H9 (cell line): ENCODE results near the gene CA9. TPM values are rescaled to one million over a fixed set of nuclear protein-coding genes. Genes with fewer than 3 reads are reported as not detected.

Experiments used
- DNase-seq: peaks from one replicate; pipeline ENCODE4 v3.0.0-alpha.2; 2017
- H2AFZ ChIP-seq: one replicate; pipeline ENCODE4 v1.6.1; 2013; ENCODE audit warnings: mild to moderate bottlenecking, low read length, control low read depth, moderate library complexity
- H2AK5ac ChIP-seq: 2 replicates; pipeline ENCODE4 v1.6.1; 2013; ENCODE audit warnings: low read length, control low read depth, mixed read lengths; ENCODE audit not compliant: insufficient read length
- H2BK120ac ChIP-seq: one replicate; pipeline ENCODE4 v1.6.1; 2013; ENCODE audit warnings: low read depth, mild to moderate bottlenecking, low read length, control low read depth, inconsistent platforms; ENCODE audit not compliant: poor library complexity, severe bottlenecking
- H2BK12ac ChIP-seq: 2 replicates; pipeline ENCODE4 v1.6.1; 2013; ENCODE audit warnings: low read length, control low read depth, mixed read lengths, low read depth; ENCODE audit not compliant: insufficient read length
- H2BK15ac ChIP-seq: 2 replicates; pipeline ENCODE4 v1.6.1; 2013; ENCODE audit warnings: low read depth, low read length, control low read depth
- H2BK20ac ChIP-seq: one replicate; pipeline ENCODE4 v1.6.1; 2013; ENCODE audit warnings: low read depth, mild to moderate bottlenecking, low read length, control low read depth, inconsistent platforms; ENCODE audit not compliant: poor library complexity, severe bottlenecking
- H2BK5ac ChIP-seq: 2 replicates; pipeline ENCODE4 v1.6.1; 2013; ENCODE audit warnings: low read length, control low read depth, mixed read lengths; ENCODE audit not compliant: insufficient read length
- H3K14ac ChIP-seq: 2 replicates; pipeline ENCODE4 v1.6.1; 2013; ENCODE audit warnings: low read length, control low read depth; ENCODE audit not compliant: insufficient read depth
- H3K18ac ChIP-seq: 2 replicates; pipeline ENCODE4 v1.6.1; 2013; ENCODE audit warnings: low read depth, mild to moderate bottlenecking, mixed read lengths, low read length, control low read depth; ENCODE audit not compliant: insufficient read length
- H3K23ac ChIP-seq: 2 replicates; pipeline ENCODE4 v1.6.1; 2013; ENCODE audit warnings: low read length, control low read depth, mixed read lengths, low read depth; ENCODE audit not compliant: insufficient read length
- H3K23me2 ChIP-seq: 2 replicates; pipeline ENCODE4 v1.6.1; 2013; ENCODE audit warnings: low read depth, mild to moderate bottlenecking, mixed read lengths, low read length, control low read depth; ENCODE audit not compliant: insufficient read length, poor library complexity, severe bottlenecking
- H3K27ac ChIP-seq: 2 replicates; pipeline ENCODE4 v1.5.1; 2013; ENCODE audit warnings: low read length, control low read depth, mixed read lengths, low read depth; ENCODE audit not compliant: insufficient read length
- H3K27me3 ChIP-seq: 2 replicates; pipeline ENCODE4 v1.6.1; 2013; ENCODE audit warnings: low read length, control low read depth, inconsistent platforms; ENCODE audit not compliant: insufficient read depth
- H3K4ac ChIP-seq: 2 replicates; pipeline ENCODE4 v1.6.1; 2013; ENCODE audit warnings: low read depth, mild to moderate bottlenecking, control low read depth, inconsistent platforms, low read length, moderate library complexity
- H3K4me1 ChIP-seq: 2 replicates; pipeline ENCODE4 v1.6.1; 2013; ENCODE audit warnings: low read length, control low read depth, inconsistent platforms; ENCODE audit not compliant: insufficient read depth
- H3K4me2 ChIP-seq: 2 replicates; pipeline ENCODE4 v1.6.1; 2013; ENCODE audit warnings: low read length, control low read depth, mixed read lengths; ENCODE audit not compliant: insufficient read length, insufficient read depth
- H3K56ac ChIP-seq: 2 replicates; pipeline ENCODE4 v1.6.1; 2013; ENCODE audit warnings: low read depth, mild to moderate bottlenecking, mixed read lengths, low read length, control low read depth; ENCODE audit not compliant: insufficient read length
- H3K79me1 ChIP-seq: 2 replicates; pipeline ENCODE4 v1.6.1; 2013; ENCODE audit warnings: low read depth, mild to moderate bottlenecking, moderate library complexity, low read length, control low read depth, inconsistent platforms; ENCODE audit not compliant: insufficient read depth, poor library complexity, severe bottlenecking
- H3K79me2 ChIP-seq: 2 replicates; pipeline ENCODE4 v1.6.1; 2013; ENCODE audit warnings: low read length, control low read depth, inconsistent platforms; ENCODE audit not compliant: insufficient read depth
- H3K9ac ChIP-seq: 2 replicates; pipeline ENCODE4 v1.6.1; 2013; ENCODE audit warnings: low read length, control low read depth, mixed read lengths; ENCODE audit not compliant: insufficient read length; ENCODE audit errors: extremely low read depth
- H3K9me3 ChIP-seq: one replicate; pipeline ENCODE4 v1.6.1; 2013; ENCODE audit warnings: low read depth, low read length, inconsistent platforms; ENCODE audit not compliant: control insufficient read depth
- H3T11ph ChIP-seq: one replicate; pipeline ENCODE4 v1.6.1; 2013; ENCODE audit warnings: mild to moderate bottlenecking, low read length, control low read depth, inconsistent platforms
- H4K20me1 ChIP-seq: one replicate; pipeline ENCODE4 v1.6.1; 2013; ENCODE audit not compliant: control insufficient read depth, insufficient read length, insufficient read depth
- H4K5ac ChIP-seq: 2 replicates; pipeline ENCODE4 v1.6.1; 2013; ENCODE audit warnings: low read depth, mild to moderate bottlenecking, mixed read lengths, low read length, control low read depth; ENCODE audit not compliant: insufficient read length
- H4K8ac ChIP-seq: replicated peaks from 2 replicates; pipeline ENCODE4 v1.6.1; 2013; ENCODE audit warnings: low read length, control low read depth, mixed read lengths, low read depth; ENCODE audit not compliant: insufficient read length
- H4K91ac ChIP-seq: 2 replicates; pipeline ENCODE4 v1.6.1; 2013; ENCODE audit warnings: low read depth, mild to moderate bottlenecking, moderate library complexity, mixed read lengths, low read length, control low read depth; ENCODE audit not compliant: insufficient read length
- H3K27ac Mint-ChIP-seq, 3 experiments: 2 replicates in 2 of 3; 3 replicates in 1 of 3; pipeline ENCODE4 v1.8.0; 2020 to 2021; ENCODE audit warnings: mixed read lengths in 3 of 3, mild to moderate bottlenecking in 1 of 3, moderate library complexity in 1 of 3
- H3K27me3 Mint-ChIP-seq: 2 replicates; pipeline ENCODE4 v1.8.0; 2021; ENCODE audit warnings: low read depth, mild to moderate bottlenecking, moderate library complexity, mixed read lengths
- H3K36me3 Mint-ChIP-seq, 3 experiments: 2 replicates in 2 of 3; 3 replicates in 1 of 3; pipeline ENCODE4 v1.8.0; 2020 to 2021; ENCODE audit warnings: low read depth in 3 of 3, mixed read lengths in 3 of 3; ENCODE audit not compliant: insufficient read depth in 1 of 3
- H3K4me1 Mint-ChIP-seq, 2 experiments: 2 replicates each; pipeline ENCODE4 v1.8.0; 2020; ENCODE audit warnings: mixed read lengths in 2 of 2
- H3K4me3 Mint-ChIP-seq, 2 experiments: 2 replicates in 1 of 2; 3 replicates in 1 of 2; pipeline ENCODE4 v1.8.0; 2020 to 2021; ENCODE audit warnings: mild to moderate bottlenecking in 2 of 2, mixed read lengths in 2 of 2, moderate library complexity in 1 of 2
- H3K9me3 Mint-ChIP-seq, 2 experiments: 2 replicates in 1 of 2; 3 replicates in 1 of 2; pipeline ENCODE4 v1.8.0; 2020; ENCODE audit warnings: mild to moderate bottlenecking in 2 of 2, mixed read lengths in 2 of 2, moderate library complexity in 1 of 2
- WGBS: extraction: QIAGEN DNeasy Blood & Tissue Kit; methylation state at CpG from one replicate; pipeline ENCODE4 v1.1.7; 2013; ENCODE audit warnings: missing lambda C conversion rate, low lambda C conversion rate, mixed read lengths; ENCODE audit not compliant: insufficient read length; ENCODE audit errors: extremely low coverage; 5-methylcytosine and 5-hydroxymethylcytosine counted together
- total RNA-seq: library from RNA; stranded (reverse); gene quantifications from 2 replicates; pipeline ENCODE4 v1.2.1, GENCODE V29; 2021
- TF ChIP-seq, protein P1 (sequence below): fragments of 200-600 bp; sonication (generic); conservative IDR thresholded peaks from 3 replicates; pipeline ENCODE4 v1.8.0; 2021; ENCODE audit warnings: antibody characterized with exemption, mild to moderate bottlenecking

Gene CA9
- total RNA-seq, 1 experiment from 2014 or later = 0.94 TPM

DNA sequence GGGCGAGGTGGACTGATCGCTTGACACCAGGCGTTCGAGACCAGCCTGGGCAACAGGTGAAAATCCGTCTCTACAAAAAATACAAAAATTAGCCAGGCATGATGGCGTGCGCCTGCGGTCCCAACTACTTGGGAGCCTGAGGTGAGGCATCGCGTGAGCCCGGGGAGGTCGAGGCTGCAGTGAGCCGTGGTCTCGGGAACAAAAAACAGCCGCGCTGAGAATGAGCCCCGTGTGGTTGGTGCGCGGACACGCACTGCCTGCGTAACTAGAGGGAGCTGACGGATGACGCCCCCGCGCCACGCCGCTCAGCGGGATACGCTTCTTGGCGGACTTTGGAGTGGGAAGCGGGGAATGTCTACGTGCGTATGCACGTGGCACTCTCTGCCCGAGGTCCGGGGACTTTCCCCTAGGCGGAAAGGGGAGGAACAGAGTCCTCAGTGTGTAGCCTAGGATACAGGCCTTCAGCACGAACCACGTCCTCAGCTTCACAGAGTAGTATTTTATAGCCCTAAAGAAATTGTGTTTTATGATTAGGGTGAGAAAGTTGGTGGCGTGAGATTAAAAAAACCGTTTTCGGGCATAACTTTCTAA is 16.1 kb upstream of the CA9 start, which contains the start of gene RMRP:
TSS of gene RMRP (minus strand) at position 474 of the 591 bp plus-strand sequence.
- H2BK15ac ChIP-seq = no peak within 1 kb of the TSS
- no peak within 1 kb of the TSS for H4K5ac ChIP-seq
- H3K4me1 ChIP-seq = peaks cover 3% of the 10 kb centered on the region; the same call in 1 of the 2 replicates
- H2AK5ac ChIP-seq = no peak within 1 kb of the TSS
- no peak within 1 kb of the TSS for H4K91ac ChIP-seq
- no peak within 1 kb of the TSS for H3K56ac ChIP-seq
- H2BK20ac ChIP-seq = no peak within 1 kb of the TSS
- no peaks in the 10 kb centered on the region for H4K20me1 ChIP-seq
- no peaks in the 10 kb centered on the region for H3K27me3 ChIP-seq
- no peak within 1 kb of the TSS for H2BK12ac ChIP-seq
- H3K4me1 Mint-ChIP-seq = peaks cover 20 to 21% of the 10 kb centered on the region in 2 experiments
- peak; percentile 98 for DNase-seq
- H2AFZ ChIP-seq = no peak within 1 kb of the TSS
- H3K23ac ChIP-seq = no peak within 1 kb of the TSS
- H4K8ac ChIP-seq = no peak within 1 kb of the TSS
- peak within 1 kb of the TSS; percentile 83 to 85 for H3K4me3 Mint-ChIP-seq
- peak within 1 kb of the TSS; percentile 76 for H3K4me2 ChIP-seq
- H3K27ac ChIP-seq = peak within 1 kb of the TSS; percentile 50
- peaks cover 18% of the 10 kb centered on the region for H3K27me3 Mint-ChIP-seq
- H3K79me1 ChIP-seq = no peaks in the 10 kb centered on the region
- H2BK120ac ChIP-seq = no peak within 1 kb of the TSS
- no peaks in the 10 kb centered on the region for H3K9me3 ChIP-seq
- H3K9me3 Mint-ChIP-seq = peaks cover 2 to 3% of the 10 kb centered on the region in 2 experiments; a peak in 3 of 5 replicates
- WGBS = no CpG with 5 or more reads among the region's 42 CpGs
- TF ChIP-seq, protein P1, sequence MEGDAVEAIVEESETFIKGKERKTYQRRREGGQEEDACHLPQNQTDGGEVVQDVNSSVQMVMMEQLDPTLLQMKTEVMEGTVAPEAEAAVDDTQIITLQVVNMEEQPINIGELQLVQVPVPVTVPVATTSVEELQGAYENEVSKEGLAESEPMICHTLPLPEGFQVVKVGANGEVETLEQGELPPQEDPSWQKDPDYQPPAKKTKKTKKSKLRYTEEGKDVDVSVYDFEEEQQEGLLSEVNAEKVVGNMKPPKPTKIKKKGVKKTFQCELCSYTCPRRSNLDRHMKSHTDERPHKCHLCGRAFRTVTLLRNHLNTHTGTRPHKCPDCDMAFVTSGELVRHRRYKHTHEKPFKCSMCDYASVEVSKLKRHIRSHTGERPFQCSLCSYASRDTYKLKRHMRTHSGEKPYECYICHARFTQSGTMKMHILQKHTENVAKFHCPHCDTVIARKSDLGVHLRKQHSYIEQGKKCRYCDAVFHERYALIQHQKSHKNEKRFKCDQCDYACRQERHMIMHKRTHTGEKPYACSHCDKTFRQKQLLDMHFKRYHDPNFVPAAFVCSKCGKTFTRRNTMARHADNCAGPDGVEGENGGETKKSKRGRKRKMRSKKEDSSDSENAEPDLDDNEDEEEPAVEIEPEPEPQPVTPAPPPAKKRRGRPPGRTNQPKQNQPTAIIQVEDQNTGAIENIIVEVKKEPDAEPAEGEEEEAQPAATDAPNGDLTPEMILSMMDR = peak; percentile 45; the same call in 2 of the 3 replicates
- H3K14ac ChIP-seq = peak within 1 kb of the TSS; percentile 77; the same call in 1 of the 2 replicates
- H3K79me2 ChIP-seq = no peaks in the 10 kb centered on the region
- peaks cover 24 to 32% (median 30%) of the 10 kb centered on the region in 3 experiments for H3K36me3 Mint-ChIP-seq
- no peak within 1 kb of the TSS; the same call in 1 of the 2 replicates for H3K4ac ChIP-seq
- H3K9ac ChIP-seq = peak within 1 kb of the TSS; percentile 74
- H3K27ac Mint-ChIP-seq = peak within 1 kb of the TSS; percentile 98 to 100 (median 99)
- peak within 1 kb of the TSS; percentile 69 for H3K18ac ChIP-seq
- peaks cover 11% of the 10 kb centered on the region for H3K23me2 ChIP-seq
- peak within 1 kb of the TSS; percentile 57 for H3T11ph ChIP-seq
- H2BK5ac ChIP-seq = no peak within 1 kb of the TSS
